Measurements from ENCODE around the gene BORA.

GRCh38 chr13:72763411-72763810, 35.7 kb downstream of the BORA start:
- TF ChIP-seq POLR2A (IDR thresholded peaks at IDR 0.05; ENCODE audit: low read depth, low read length) (no peak), TAF1 (IDR thresholded peaks at IDR 0.05; ENCODE audit: low read depth, low read length) (no peak), POLR2AphosphoS5 (IDR thresholded peaks at IDR 0.05; ENCODE audit: low read depth, low read length) (no peak)
